Measurements from ENCODE around the gene LIM2. TPM values are rescaled to one million over a fixed set of nuclear protein-coding genes. Genes with fewer than 3 reads are reported as not detected.

The LIM2 gene
- total and polyA plus RNA-seq, 9 of the 15 experiments (the other 6 are each of a cell fraction or from before 2014, with no cell fraction given): 0.07 to 0.45 (median 0.18) TPM; not detected in 4

- TF ChIP-seq E2F6 (IDR thresholded peaks at IDR 0.05; ENCODE audit: borderline replicate concordance in 1 of 2, extremely low read depth in 1 of 2, insufficient read depth in 1 of 2, insufficient read length in 1 of 2, low read depth in 1 of 2, low read length in 1 of 2, poor library complexity in 1 of 2, severe bottlenecking in 1 of 2) (peak in 1 of 2 experiments; percentile 3), L3MBTL2 (IDR thresholded peaks at IDR 0.05) (peak; percentile 68), CREBBP (IDR thresholded peaks at IDR 0.05; ENCODE audit: low read depth, low read length) (no peak), PHF8 (IDR thresholded peaks at IDR 0.05; ENCODE audit: borderline replicate concordance, low read length) (peak; percentile 75; the same call in 1 of the 2 replicates), NR2C1 (IDR thresholded peaks at IDR 0.05) (peak; percentile 77), NR2C1 (tag; IDR thresholded peaks at IDR 0.05) (peak; percentile 85), NR2F6 (CRISPR knock-in tag; IDR thresholded peaks at IDR 0.05) (no peak), POLR2H (tag; IDR thresholded peaks at IDR 0.05; ENCODE audit: low read depth) (peak; percentile 76; the same call in 1 of the 2 replicates), PATZ1 (CRISPR knock-in tag; IDR thresholded peaks at IDR 0.05; ENCODE audit: borderline replicate concordance) (no peak)
- TF ChIP-seq, protein P1, sequence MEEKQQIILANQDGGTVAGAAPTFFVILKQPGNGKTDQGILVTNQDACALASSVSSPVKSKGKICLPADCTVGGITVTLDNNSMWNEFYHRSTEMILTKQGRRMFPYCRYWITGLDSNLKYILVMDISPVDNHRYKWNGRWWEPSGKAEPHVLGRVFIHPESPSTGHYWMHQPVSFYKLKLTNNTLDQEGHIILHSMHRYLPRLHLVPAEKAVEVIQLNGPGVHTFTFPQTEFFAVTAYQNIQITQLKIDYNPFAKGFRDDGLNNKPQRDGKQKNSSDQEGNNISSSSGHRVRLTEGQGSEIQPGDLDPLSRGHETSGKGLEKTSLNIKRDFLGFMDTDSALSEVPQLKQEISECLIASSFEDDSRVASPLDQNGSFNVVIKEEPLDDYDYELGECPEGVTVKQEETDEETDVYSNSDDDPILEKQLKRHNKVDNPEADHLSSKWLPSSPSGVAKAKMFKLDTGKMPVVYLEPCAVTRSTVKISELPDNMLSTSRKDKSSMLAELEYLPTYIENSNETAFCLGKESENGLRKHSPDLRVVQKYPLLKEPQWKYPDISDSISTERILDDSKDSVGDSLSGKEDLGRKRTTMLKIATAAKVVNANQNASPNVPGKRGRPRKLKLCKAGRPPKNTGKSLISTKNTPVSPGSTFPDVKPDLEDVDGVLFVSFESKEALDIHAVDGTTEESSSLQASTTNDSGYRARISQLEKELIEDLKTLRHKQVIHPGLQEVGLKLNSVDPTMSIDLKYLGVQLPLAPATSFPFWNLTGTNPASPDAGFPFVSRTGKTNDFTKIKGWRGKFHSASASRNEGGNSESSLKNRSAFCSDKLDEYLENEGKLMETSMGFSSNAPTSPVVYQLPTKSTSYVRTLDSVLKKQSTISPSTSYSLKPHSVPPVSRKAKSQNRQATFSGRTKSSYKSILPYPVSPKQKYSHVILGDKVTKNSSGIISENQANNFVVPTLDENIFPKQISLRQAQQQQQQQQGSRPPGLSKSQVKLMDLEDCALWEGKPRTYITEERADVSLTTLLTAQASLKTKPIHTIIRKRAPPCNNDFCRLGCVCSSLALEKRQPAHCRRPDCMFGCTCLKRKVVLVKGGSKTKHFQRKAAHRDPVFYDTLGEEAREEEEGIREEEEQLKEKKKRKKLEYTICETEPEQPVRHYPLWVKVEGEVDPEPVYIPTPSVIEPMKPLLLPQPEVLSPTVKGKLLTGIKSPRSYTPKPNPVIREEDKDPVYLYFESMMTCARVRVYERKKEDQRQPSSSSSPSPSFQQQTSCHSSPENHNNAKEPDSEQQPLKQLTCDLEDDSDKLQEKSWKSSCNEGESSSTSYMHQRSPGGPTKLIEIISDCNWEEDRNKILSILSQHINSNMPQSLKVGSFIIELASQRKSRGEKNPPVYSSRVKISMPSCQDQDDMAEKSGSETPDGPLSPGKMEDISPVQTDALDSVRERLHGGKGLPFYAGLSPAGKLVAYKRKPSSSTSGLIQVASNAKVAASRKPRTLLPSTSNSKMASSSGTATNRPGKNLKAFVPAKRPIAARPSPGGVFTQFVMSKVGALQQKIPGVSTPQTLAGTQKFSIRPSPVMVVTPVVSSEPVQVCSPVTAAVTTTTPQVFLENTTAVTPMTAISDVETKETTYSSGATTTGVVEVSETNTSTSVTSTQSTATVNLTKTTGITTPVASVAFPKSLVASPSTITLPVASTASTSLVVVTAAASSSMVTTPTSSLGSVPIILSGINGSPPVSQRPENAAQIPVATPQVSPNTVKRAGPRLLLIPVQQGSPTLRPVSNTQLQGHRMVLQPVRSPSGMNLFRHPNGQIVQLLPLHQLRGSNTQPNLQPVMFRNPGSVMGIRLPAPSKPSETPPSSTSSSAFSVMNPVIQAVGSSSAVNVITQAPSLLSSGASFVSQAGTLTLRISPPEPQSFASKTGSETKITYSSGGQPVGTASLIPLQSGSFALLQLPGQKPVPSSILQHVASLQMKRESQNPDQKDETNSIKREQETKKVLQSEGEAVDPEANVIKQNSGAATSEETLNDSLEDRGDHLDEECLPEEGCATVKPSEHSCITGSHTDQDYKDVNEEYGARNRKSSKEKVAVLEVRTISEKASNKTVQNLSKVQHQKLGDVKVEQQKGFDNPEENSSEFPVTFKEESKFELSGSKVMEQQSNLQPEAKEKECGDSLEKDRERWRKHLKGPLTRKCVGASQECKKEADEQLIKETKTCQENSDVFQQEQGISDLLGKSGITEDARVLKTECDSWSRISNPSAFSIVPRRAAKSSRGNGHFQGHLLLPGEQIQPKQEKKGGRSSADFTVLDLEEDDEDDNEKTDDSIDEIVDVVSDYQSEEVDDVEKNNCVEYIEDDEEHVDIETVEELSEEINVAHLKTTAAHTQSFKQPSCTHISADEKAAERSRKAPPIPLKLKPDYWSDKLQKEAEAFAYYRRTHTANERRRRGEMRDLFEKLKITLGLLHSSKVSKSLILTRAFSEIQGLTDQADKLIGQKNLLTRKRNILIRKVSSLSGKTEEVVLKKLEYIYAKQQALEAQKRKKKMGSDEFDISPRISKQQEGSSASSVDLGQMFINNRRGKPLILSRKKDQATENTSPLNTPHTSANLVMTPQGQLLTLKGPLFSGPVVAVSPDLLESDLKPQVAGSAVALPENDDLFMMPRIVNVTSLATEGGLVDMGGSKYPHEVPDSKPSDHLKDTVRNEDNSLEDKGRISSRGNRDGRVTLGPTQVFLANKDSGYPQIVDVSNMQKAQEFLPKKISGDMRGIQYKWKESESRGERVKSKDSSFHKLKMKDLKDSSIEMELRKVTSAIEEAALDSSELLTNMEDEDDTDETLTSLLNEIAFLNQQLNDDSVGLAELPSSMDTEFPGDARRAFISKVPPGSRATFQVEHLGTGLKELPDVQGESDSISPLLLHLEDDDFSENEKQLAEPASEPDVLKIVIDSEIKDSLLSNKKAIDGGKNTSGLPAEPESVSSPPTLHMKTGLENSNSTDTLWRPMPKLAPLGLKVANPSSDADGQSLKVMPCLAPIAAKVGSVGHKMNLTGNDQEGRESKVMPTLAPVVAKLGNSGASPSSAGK (IDR thresholded peaks at IDR 0.05): peak; percentile 58; the same call in 1 of the 2 replicates
- TF ChIP-seq, protein P2, sequence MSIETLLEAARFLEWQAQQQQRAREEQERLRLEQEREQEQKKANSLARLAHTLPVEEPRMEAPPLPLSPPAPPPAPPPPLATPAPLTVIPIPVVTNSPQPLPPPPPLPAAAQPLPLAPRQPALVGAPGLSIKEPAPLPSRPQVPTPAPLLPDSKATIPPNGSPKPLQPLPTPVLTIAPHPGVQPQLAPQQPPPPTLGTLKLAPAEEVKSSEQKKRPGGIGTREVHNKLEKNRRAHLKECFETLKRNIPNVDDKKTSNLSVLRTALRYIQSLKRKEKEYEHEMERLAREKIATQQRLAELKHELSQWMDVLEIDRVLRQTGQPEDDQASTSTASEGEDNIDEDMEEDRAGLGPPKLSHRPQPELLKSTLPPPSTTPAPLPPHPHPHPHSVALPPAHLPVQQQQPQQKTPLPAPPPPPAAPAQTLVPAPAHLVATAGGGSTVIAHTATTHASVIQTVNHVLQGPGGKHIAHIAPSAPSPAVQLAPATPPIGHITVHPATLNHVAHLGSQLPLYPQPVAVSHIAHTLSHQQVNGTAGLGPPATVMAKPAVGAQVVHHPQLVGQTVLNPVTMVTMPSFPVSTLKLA (conservative IDR thresholded peaks at IDR 0.05): peak; percentile 47 to 63; a peak in 3 of 4 replicates
Measured at GRCh38 chr19:51365965-51366388, 21.8 kb downstream of the LIM2 start, which contains the start of gene ETFB (continued).
